H9 (cell line): ENCODE data around the gene SKIC3. TPM values are rescaled to one million over a fixed set of nuclear protein-coding genes. Genes with fewer than 3 reads are reported as not detected.

Source experiments
- DNase-seq: peaks from one replicate; pipeline ENCODE4 v3.0.0-alpha.2; 2017
- H2AFZ ChIP-seq: one replicate; pipeline ENCODE4 v1.6.1; 2013; ENCODE audit warnings: mild to moderate bottlenecking, low read length, control low read depth, moderate library complexity
- H2AK5ac ChIP-seq: 2 replicates; pipeline ENCODE4 v1.6.1; 2013; ENCODE audit warnings: low read length, control low read depth, mixed read lengths; ENCODE audit not compliant: insufficient read length
- H2BK120ac ChIP-seq: one replicate; pipeline ENCODE4 v1.6.1; 2013; ENCODE audit warnings: low read depth, mild to moderate bottlenecking, low read length, control low read depth, inconsistent platforms; ENCODE audit not compliant: poor library complexity, severe bottlenecking
- H2BK12ac ChIP-seq: 2 replicates; pipeline ENCODE4 v1.6.1; 2013; ENCODE audit warnings: low read length, control low read depth, mixed read lengths, low read depth; ENCODE audit not compliant: insufficient read length
- H2BK15ac ChIP-seq: 2 replicates; pipeline ENCODE4 v1.6.1; 2013; ENCODE audit warnings: low read depth, low read length, control low read depth
- H2BK20ac ChIP-seq: one replicate; pipeline ENCODE4 v1.6.1; 2013; ENCODE audit warnings: low read depth, mild to moderate bottlenecking, low read length, control low read depth, inconsistent platforms; ENCODE audit not compliant: poor library complexity, severe bottlenecking
- H2BK5ac ChIP-seq: 2 replicates; pipeline ENCODE4 v1.6.1; 2013; ENCODE audit warnings: low read length, control low read depth, mixed read lengths; ENCODE audit not compliant: insufficient read length
- H3K14ac ChIP-seq: 2 replicates; pipeline ENCODE4 v1.6.1; 2013; ENCODE audit warnings: low read length, control low read depth; ENCODE audit not compliant: insufficient read depth
- H3K18ac ChIP-seq: 2 replicates; pipeline ENCODE4 v1.6.1; 2013; ENCODE audit warnings: low read depth, mild to moderate bottlenecking, mixed read lengths, low read length, control low read depth; ENCODE audit not compliant: insufficient read length
- H3K23ac ChIP-seq: 2 replicates; pipeline ENCODE4 v1.6.1; 2013; ENCODE audit warnings: low read length, control low read depth, mixed read lengths, low read depth; ENCODE audit not compliant: insufficient read length
- H3K23me2 ChIP-seq: 2 replicates; pipeline ENCODE4 v1.6.1; 2013; ENCODE audit warnings: low read depth, mild to moderate bottlenecking, mixed read lengths, low read length, control low read depth; ENCODE audit not compliant: insufficient read length, poor library complexity, severe bottlenecking
- H3K27ac ChIP-seq: 2 replicates; pipeline ENCODE4 v1.5.1; 2013; ENCODE audit warnings: low read length, control low read depth, mixed read lengths, low read depth; ENCODE audit not compliant: insufficient read length
- H3K27me3 ChIP-seq: 2 replicates; pipeline ENCODE4 v1.6.1; 2013; ENCODE audit warnings: low read length, control low read depth, inconsistent platforms; ENCODE audit not compliant: insufficient read depth
- H3K4ac ChIP-seq: 2 replicates; pipeline ENCODE4 v1.6.1; 2013; ENCODE audit warnings: low read depth, mild to moderate bottlenecking, control low read depth, inconsistent platforms, low read length, moderate library complexity
- H3K4me1 ChIP-seq: 2 replicates; pipeline ENCODE4 v1.6.1; 2013; ENCODE audit warnings: low read length, control low read depth, inconsistent platforms; ENCODE audit not compliant: insufficient read depth
- H3K4me2 ChIP-seq: 2 replicates; pipeline ENCODE4 v1.6.1; 2013; ENCODE audit warnings: low read length, control low read depth, mixed read lengths; ENCODE audit not compliant: insufficient read length, insufficient read depth
- H3K56ac ChIP-seq: 2 replicates; pipeline ENCODE4 v1.6.1; 2013; ENCODE audit warnings: low read depth, mild to moderate bottlenecking, mixed read lengths, low read length, control low read depth; ENCODE audit not compliant: insufficient read length
- H3K79me1 ChIP-seq: 2 replicates; pipeline ENCODE4 v1.6.1; 2013; ENCODE audit warnings: low read depth, mild to moderate bottlenecking, moderate library complexity, low read length, control low read depth, inconsistent platforms; ENCODE audit not compliant: insufficient read depth, poor library complexity, severe bottlenecking
- H3K79me2 ChIP-seq: 2 replicates; pipeline ENCODE4 v1.6.1; 2013; ENCODE audit warnings: low read length, control low read depth, inconsistent platforms; ENCODE audit not compliant: insufficient read depth
- H3K9ac ChIP-seq: 2 replicates; pipeline ENCODE4 v1.6.1; 2013; ENCODE audit warnings: low read length, control low read depth, mixed read lengths; ENCODE audit not compliant: insufficient read length; ENCODE audit errors: extremely low read depth
- H3K9me3 ChIP-seq: one replicate; pipeline ENCODE4 v1.6.1; 2013; ENCODE audit warnings: low read depth, low read length, inconsistent platforms; ENCODE audit not compliant: control insufficient read depth
- H3T11ph ChIP-seq: one replicate; pipeline ENCODE4 v1.6.1; 2013; ENCODE audit warnings: mild to moderate bottlenecking, low read length, control low read depth, inconsistent platforms
- H4K20me1 ChIP-seq: one replicate; pipeline ENCODE4 v1.6.1; 2013; ENCODE audit not compliant: control insufficient read depth, insufficient read length, insufficient read depth
- H4K5ac ChIP-seq: 2 replicates; pipeline ENCODE4 v1.6.1; 2013; ENCODE audit warnings: low read depth, mild to moderate bottlenecking, mixed read lengths, low read length, control low read depth; ENCODE audit not compliant: insufficient read length
- H4K8ac ChIP-seq: replicated peaks from 2 replicates; pipeline ENCODE4 v1.6.1; 2013; ENCODE audit warnings: low read length, control low read depth, mixed read lengths, low read depth; ENCODE audit not compliant: insufficient read length
- H4K91ac ChIP-seq: 2 replicates; pipeline ENCODE4 v1.6.1; 2013; ENCODE audit warnings: low read depth, mild to moderate bottlenecking, moderate library complexity, mixed read lengths, low read length, control low read depth; ENCODE audit not compliant: insufficient read length
- H3K27ac Mint-ChIP-seq, 3 experiments: 2 replicates in 2 of 3; 3 replicates in 1 of 3; pipeline ENCODE4 v1.8.0; 2020 to 2021; ENCODE audit warnings: mixed read lengths in 3 of 3, mild to moderate bottlenecking in 1 of 3, moderate library complexity in 1 of 3
- H3K27me3 Mint-ChIP-seq: 2 replicates; pipeline ENCODE4 v1.8.0; 2021; ENCODE audit warnings: low read depth, mild to moderate bottlenecking, moderate library complexity, mixed read lengths
- H3K36me3 Mint-ChIP-seq, 3 experiments: 2 replicates in 2 of 3; 3 replicates in 1 of 3; pipeline ENCODE4 v1.8.0; 2020 to 2021; ENCODE audit warnings: low read depth in 3 of 3, mixed read lengths in 3 of 3; ENCODE audit not compliant: insufficient read depth in 1 of 3
- H3K4me1 Mint-ChIP-seq, 2 experiments: 2 replicates each; pipeline ENCODE4 v1.8.0; 2020; ENCODE audit warnings: mixed read lengths in 2 of 2
- H3K4me3 Mint-ChIP-seq, 2 experiments: 2 replicates in 1 of 2; 3 replicates in 1 of 2; pipeline ENCODE4 v1.8.0; 2020 to 2021; ENCODE audit warnings: mild to moderate bottlenecking in 2 of 2, mixed read lengths in 2 of 2, moderate library complexity in 1 of 2
- H3K9me3 Mint-ChIP-seq, 2 experiments: 2 replicates in 1 of 2; 3 replicates in 1 of 2; pipeline ENCODE4 v1.8.0; 2020; ENCODE audit warnings: mild to moderate bottlenecking in 2 of 2, mixed read lengths in 2 of 2, moderate library complexity in 1 of 2
- WGBS: extraction: QIAGEN DNeasy Blood & Tissue Kit; methylation state at CpG from one replicate; pipeline ENCODE4 v1.1.7; 2013; ENCODE audit warnings: missing lambda C conversion rate, low lambda C conversion rate, mixed read lengths; ENCODE audit not compliant: insufficient read length; ENCODE audit errors: extremely low coverage; 5-methylcytosine and 5-hydroxymethylcytosine counted together
- total RNA-seq: library from RNA; stranded (reverse); gene quantifications from 2 replicates; pipeline ENCODE4 v1.2.1, GENCODE V29; 2021
- TF ChIP-seq, protein P1 (sequence below): fragments of 200-600 bp; sonication (generic); conservative IDR thresholded peaks from 3 replicates; pipeline ENCODE4 v1.8.0; 2021; ENCODE audit warnings: antibody characterized with exemption, mild to moderate bottlenecking

SKIC3 gene
- total RNA-seq, 1 experiment from 2014 or later, result 64.7 TPM

- no peak overlapping the region for H2BK20ac ChIP-seq
- no peak overlapping the region for H3K9ac ChIP-seq
- TF ChIP-seq, protein P1, sequence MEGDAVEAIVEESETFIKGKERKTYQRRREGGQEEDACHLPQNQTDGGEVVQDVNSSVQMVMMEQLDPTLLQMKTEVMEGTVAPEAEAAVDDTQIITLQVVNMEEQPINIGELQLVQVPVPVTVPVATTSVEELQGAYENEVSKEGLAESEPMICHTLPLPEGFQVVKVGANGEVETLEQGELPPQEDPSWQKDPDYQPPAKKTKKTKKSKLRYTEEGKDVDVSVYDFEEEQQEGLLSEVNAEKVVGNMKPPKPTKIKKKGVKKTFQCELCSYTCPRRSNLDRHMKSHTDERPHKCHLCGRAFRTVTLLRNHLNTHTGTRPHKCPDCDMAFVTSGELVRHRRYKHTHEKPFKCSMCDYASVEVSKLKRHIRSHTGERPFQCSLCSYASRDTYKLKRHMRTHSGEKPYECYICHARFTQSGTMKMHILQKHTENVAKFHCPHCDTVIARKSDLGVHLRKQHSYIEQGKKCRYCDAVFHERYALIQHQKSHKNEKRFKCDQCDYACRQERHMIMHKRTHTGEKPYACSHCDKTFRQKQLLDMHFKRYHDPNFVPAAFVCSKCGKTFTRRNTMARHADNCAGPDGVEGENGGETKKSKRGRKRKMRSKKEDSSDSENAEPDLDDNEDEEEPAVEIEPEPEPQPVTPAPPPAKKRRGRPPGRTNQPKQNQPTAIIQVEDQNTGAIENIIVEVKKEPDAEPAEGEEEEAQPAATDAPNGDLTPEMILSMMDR, result no peak
- H3K79me1 ChIP-seq, result no peaks in the 10 kb centered on the region
- H2BK5ac ChIP-seq, result no peak overlapping the region
- H3K4me1 Mint-ChIP-seq, result no peaks in the 10 kb centered on the region
- no peak for DNase-seq
- no peak overlapping the region for H3K14ac ChIP-seq
- no peak overlapping the region for H2BK15ac ChIP-seq
- no peaks in the 10 kb centered on the region for H3K79me2 ChIP-seq
- no peaks in the 10 kb centered on the region for H3K9me3 ChIP-seq
- H3K56ac ChIP-seq, result no peak overlapping the region
- H3K27ac ChIP-seq, result no peak overlapping the region
- no peak overlapping the region for H2AFZ ChIP-seq
- H3K4ac ChIP-seq, result no peak overlapping the region
- no peaks in the 10 kb centered on the region for H3K23me2 ChIP-seq
- H3K27me3 Mint-ChIP-seq, result no peaks in the 10 kb centered on the region
- H4K91ac ChIP-seq, result no peak overlapping the region
- no peaks in the 10 kb centered on the region for H3K9me3 Mint-ChIP-seq
- no CpG with 5 or more reads among the region's 2 CpGs for WGBS
- H4K20me1 ChIP-seq, result no peaks in the 10 kb centered on the region
- H3K18ac ChIP-seq, result no peak overlapping the region
- H2AK5ac ChIP-seq, result no peak overlapping the region
- H2BK12ac ChIP-seq, result no peak overlapping the region
- no peak overlapping the region for H3T11ph ChIP-seq
- H4K5ac ChIP-seq, result no peak overlapping the region
- H2BK120ac ChIP-seq, result no peak overlapping the region
- H3K4me2 ChIP-seq, result no peak overlapping the region
- H3K4me1 ChIP-seq, result no peaks in the 10 kb centered on the region
- no peak overlapping the region for H3K4me3 Mint-ChIP-seq
- H4K8ac ChIP-seq, result no peak overlapping the region
- no peak overlapping the region for H3K27ac Mint-ChIP-seq
- H3K27me3 ChIP-seq, result no peaks in the 10 kb centered on the region
- no peak overlapping the region for H3K23ac ChIP-seq
- H3K36me3 Mint-ChIP-seq, result peaks cover 0 to 5% (median 3%) of the 10 kb centered on the region in 3 experiments; a peak in 2 of 7 replicates
Measured at GRCh38 chr5:95581576-95581975, 26.8 kb upstream of the SKIC3 start.
